Muscle layer of colon (tissue), 2 donors: ENCODE measurements around the gene SWSAP1.

Source experiments
- H3K27ac ChIP-seq: one replicate; pipeline ENCODE4 v1.7.0; 2013; ENCODE audit warnings: low read depth, mild to moderate bottlenecking, low read length, moderate library complexity
- H3K27me3 ChIP-seq, 2 donors: one replicate each; pipeline ENCODE4 v1.7.0; 2013; ENCODE audit warnings: low read length in 2 of 2, mild to moderate bottlenecking in 2 of 2; ENCODE audit not compliant: insufficient read depth in 2 of 2, control insufficient read depth in 1 of 2
- H3K36me3 ChIP-seq: one replicate; pipeline ENCODE4 v1.7.0; 2013; ENCODE audit warnings: mild to moderate bottlenecking, low read length; ENCODE audit not compliant: insufficient read depth
- H3K4me1 ChIP-seq: one replicate; pipeline ENCODE4 v1.7.0; 2013; ENCODE audit warnings: mild to moderate bottlenecking, low read length; ENCODE audit not compliant: insufficient read depth
- H3K4me3 ChIP-seq, 2 donors: one replicate each; pipeline ENCODE4 v1.7.0; 2013; ENCODE audit warnings: low read length in 2 of 2, low read depth in 1 of 2, mild to moderate bottlenecking in 1 of 2, moderate library complexity in 1 of 2
- H3K9ac ChIP-seq: one replicate; pipeline ENCODE4 v1.7.0; 2013; ENCODE audit warnings: low read length
- H3K9me3 ChIP-seq: one replicate; pipeline ENCODE4 v1.7.0; 2013; ENCODE audit warnings: mild to moderate bottlenecking, low read length
- donor health status: abdominal sarcoma.
- donor health status: Adenocarcinoma of cecum.

SWSAP1 gene

DNA sequence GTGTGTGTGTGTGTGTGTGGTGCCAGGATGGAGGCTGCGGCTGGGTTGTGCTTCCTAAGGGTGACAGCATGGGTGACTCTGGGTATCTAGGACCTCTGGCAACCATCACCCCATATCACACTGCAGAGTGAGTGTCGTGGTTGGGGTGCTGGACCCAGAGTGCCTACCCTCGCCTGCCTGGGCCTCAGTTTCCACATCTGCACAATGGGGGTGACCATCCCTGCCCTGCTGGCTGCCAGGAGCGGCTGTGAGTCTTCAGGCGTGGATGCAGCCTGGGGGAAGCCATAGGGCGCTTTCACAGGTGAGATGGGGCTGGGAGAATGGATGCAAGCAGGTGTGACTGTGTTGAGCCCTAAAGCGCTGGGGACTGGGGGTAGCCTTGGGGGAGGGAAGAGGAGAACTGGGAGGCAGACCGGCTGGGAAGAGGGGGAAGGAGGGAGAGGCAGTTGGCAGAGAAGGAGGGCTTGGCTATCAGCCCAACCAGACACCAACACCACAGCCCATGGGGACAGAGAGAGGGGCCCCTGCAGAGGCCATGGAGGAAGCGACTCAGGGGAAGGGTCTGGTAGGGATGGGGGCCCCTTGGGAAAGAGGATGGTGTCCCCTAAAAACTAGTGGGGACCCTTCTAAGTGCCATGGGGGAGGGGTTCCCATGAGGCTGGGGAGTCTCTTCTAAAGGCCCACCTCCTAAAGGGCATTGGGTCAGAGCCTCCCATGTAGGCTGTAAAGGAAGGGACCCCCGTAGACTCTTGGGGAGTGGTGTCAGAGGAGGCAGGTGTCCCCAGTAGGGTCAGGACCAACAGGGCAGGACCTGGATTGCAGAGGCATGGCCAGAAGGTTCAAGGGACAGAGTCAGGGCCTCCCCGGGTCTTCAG, 17.6 kb upstream of the SWSAP1 start:
- Histone ChIP-seq H3K4me1 (peaks cover 13% of the 10 kb centered on the region), H3K27me3 (no peaks in the 10 kb centered on the region), H3K36me3 (peaks cover 11% of the 10 kb centered on the region), H3K9me3 (no peaks in the 10 kb centered on the region), H3K27ac (no peak overlapping the region), H3K9ac (no peak overlapping the region), H3K4me3 (no peak overlapping the region)

DNA sequence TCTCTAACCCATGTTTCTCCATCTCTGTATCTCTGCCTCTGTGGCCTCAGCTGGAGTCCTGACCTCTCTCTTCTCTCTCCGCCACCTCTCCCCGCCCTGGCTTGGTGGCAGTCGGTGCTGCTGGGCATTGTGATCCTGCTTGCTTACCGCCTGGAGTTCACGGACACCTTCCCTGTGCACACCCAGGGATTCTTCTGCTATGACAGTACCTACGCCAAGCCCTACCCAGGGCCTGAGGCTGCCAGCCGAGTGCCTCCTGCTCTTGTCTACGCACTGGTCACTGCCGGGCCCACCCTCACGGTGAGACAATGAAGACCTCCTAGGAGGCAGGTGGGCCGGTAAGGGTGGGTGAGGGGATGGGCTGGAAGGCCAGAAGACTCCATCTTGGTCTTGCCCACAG, 15.0 kb upstream of the SWSAP1 start:
- H3K27me3 ChIP-seq, result no peaks in the 10 kb centered on the region
- H3K4me1 ChIP-seq, result peaks cover 13% of the 10 kb centered on the region
- no peak overlapping the region for H3K4me3 ChIP-seq
- no peak overlapping the region for H3K27ac ChIP-seq
- no peak overlapping the region for H3K9ac ChIP-seq
- H3K36me3 ChIP-seq, result peaks cover 24% of the 10 kb centered on the region
- H3K9me3 ChIP-seq, result no peaks in the 10 kb centered on the region

DNA sequence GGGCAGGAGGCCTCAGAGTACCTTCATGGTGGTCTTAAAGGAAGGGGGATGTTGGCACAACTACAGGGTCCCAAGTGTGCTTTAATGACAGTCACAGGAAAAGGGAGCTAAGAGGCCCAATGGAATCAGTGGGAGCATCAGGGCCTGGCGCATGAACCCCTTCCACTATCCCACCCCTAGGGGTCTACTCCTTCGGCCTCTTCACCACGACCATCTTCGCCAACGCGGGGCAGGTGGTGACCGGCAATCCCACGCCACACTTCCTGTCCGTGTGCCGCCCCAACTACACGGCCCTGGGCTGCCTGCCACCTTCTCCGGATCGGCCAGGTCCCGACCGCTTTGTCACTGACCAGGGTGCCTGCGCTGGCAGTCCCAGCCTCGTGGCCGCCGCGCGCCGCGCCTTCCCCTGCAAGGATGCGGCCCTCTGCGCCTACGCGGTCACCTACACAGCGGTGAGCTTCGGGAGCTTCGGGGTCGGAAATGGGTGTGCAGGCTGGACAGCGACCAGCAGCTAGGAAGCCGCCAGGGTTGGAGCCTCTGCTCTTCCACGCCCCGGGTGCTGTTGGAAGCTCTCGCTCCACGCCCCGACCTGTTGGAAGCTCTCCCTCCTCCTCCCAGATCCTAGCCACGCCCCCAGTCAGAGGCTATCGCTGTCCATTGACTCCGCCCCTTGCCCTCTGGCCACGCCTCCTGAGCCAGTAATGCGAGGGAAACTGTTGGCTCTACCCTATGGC, 13.3 kb upstream of the SWSAP1 start:
- H3K27me3 ChIP-seq, result no peaks in the 10 kb centered on the region
- H3K4me3 ChIP-seq, result no peak overlapping the region
- H3K4me1 ChIP-seq, result peaks cover 8% of the 10 kb centered on the region
- no peaks in the 10 kb centered on the region for H3K9me3 ChIP-seq
- no peak overlapping the region for H3K9ac ChIP-seq
- peaks cover 24% of the 10 kb centered on the region for H3K36me3 ChIP-seq
- no peak overlapping the region for H3K27ac ChIP-seq

- Histone ChIP-seq H3K4me3 (no peak overlapping the region), H3K4me1 (no peaks in the 10 kb centered on the region), H3K36me3 (peaks cover 24% of the 10 kb centered on the region), H3K27me3 (no peaks in the 10 kb centered on the region), H3K9me3 (no peaks in the 10 kb centered on the region), H3K9ac (no peak overlapping the region), H3K27ac (no peak overlapping the region)
Measured at GRCh38 chr19:11361771-11362731, 12.4 kb upstream of the SWSAP1 start.

GRCh38 chr19:11363881-11364280, 10.6 kb upstream of the SWSAP1 start:
- Histone ChIP-seq H3K9ac (no peak overlapping the region), H3K36me3 (peaks cover 24% of the 10 kb centered on the region), H3K27me3 (no peaks in the 10 kb centered on the region), H3K27ac (no peak overlapping the region), H3K9me3 (no peaks in the 10 kb centered on the region), H3K4me3 (no peak overlapping the region), H3K4me1 (no peaks in the 10 kb centered on the region)

DNA sequence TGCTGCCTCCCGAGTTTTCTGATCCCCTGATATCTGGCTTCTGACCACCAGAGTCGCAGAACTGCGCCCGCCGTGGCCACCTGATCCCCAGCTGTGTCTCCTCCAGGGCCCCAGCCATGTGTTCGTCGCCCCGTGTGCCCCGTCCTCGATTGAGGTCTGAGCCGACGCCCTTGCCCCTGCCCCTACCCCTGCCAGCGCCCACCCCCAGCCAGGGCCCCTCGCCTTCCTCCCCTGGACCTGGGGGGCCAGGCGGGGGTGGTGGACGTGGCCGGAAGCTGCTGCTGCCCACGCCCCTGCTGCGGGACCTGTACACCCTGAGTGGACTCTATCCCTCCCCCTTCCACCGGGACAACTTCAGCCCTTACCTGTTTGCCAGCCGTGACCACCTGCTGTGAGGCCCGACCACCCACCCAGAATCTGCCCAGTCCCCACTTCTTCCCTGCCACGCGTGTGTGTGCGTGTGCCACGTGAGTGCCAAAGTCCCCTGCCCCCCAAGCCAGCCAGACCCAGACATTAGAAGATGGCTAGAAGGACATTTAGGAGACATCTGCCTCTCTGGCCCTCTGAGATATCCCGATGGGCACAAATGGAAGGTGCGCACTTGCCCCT, 10.1 kb upstream of the SWSAP1 start:
- no peaks in the 10 kb centered on the region for H3K9me3 ChIP-seq
- H3K36me3 ChIP-seq, result peaks cover 24% of the 10 kb centered on the region
- no peaks in the 10 kb centered on the region for H3K4me1 ChIP-seq
- no peak overlapping the region for H3K4me3 ChIP-seq
- no peak overlapping the region for H3K27ac ChIP-seq
- H3K9ac ChIP-seq, result no peak overlapping the region
- no peaks in the 10 kb centered on the region for H3K27me3 ChIP-seq

- Histone ChIP-seq H3K4me3 (no peak overlapping the region), H3K27me3 (no peaks in the 10 kb centered on the region), H3K9me3 (no peaks in the 10 kb centered on the region), H3K4me1 (no peaks in the 10 kb centered on the region), H3K9ac (no peak overlapping the region), H3K27ac (no peak overlapping the region), H3K36me3 (peaks cover 24% of the 10 kb centered on the region)
Measured at GRCh38 chr19:11364935-11365334, 9.5 kb upstream of the SWSAP1 start.

DNA sequence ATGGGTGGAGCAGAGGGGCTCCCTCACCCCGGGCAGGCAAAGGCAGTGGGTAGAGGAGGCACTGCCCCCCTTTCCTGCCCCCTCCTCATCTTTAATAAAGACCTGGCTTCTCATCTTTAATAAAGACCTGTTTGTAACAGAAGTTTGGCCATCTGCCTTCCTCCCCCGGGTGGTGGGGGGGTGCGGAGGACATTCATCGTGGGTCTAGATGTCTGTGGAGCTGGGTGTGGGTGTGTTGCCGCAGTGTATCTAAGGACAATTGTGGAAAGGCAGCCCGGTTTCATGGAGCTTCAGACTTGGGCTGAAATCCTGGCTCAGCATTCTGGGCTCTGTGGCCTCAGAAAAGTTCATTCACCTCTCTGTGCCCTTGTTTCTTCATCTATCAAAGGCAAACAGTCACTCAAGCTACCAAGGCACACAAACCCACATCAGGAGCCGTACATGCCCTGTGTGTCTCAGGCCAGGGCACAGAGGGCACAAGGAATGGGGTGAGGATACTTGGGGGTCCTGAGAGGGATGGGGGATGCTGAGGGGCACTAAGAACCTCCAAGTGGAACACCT, 8.8 kb upstream of the SWSAP1 start:
- Histone ChIP-seq H3K4me3 (no peak overlapping the region), H3K9me3 (no peaks in the 10 kb centered on the region), H3K36me3 (peaks cover 23% of the 10 kb centered on the region), H3K4me1 (no peaks in the 10 kb centered on the region), H3K27ac (no peak overlapping the region), H3K27me3 (no peaks in the 10 kb centered on the region), H3K9ac (no peak overlapping the region)

- Histone ChIP-seq H3K27me3 (no peaks in the 10 kb centered on the region), H3K4me3 (no peak overlapping the region), H3K27ac (no peak overlapping the region), H3K4me1 (no peaks in the 10 kb centered on the region), H3K36me3 (peaks cover 7% of the 10 kb centered on the region), H3K9ac (no peak overlapping the region), H3K9me3 (no peaks in the 10 kb centered on the region)
Measured at GRCh38 chr19:11367528-11367927, 6.9 kb upstream of the SWSAP1 start.

DNA sequence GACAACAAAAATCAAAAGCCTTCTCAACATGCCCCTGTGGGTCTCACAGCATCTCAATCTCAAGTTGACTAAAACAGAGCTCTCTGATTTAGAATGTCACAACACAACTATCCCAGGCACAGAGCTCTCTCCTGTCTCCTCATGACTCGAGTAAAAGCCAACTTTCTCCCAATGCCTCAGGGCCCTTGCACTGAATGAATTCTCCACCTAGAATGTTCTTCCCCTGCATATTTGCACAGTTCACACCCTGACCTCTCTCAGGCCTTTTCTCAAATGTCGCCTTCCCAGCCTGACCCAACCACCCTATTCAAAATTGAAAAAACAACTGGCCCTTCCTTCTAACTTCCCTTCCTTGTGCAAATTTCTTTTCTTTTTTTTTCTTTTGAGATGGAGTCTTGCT, 3.7 kb upstream of the SWSAP1 start:
- Histone ChIP-seq H3K9ac (no peak overlapping the region), H3K27ac (no peak overlapping the region), H3K36me3 (no peaks in the 10 kb centered on the region), H3K9me3 (no peaks in the 10 kb centered on the region), H3K4me3 (no peak overlapping the region), H3K27me3 (no peaks in the 10 kb centered on the region), H3K4me1 (peaks cover 14% of the 10 kb centered on the region)
